ENCODE data around the gene SLC8A3.

DNA sequence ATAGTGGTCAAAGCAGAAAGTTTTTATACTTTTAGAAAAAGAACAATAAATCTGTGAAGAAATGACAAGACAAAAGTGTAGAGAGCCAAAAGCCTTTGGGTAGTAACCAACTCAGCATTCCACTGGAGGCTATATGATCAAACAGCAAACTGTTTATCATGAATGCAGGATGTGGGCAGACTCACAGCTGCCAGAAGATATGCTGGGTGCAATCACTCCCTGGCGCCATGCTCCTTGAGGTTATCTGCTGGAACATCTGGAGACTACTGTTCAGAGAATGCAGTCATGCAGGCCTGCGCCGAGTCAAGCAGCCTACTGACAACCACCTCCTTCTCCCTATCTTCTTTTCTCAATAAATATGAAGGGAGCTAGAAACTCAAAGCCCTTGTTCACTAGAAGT lies 49.0 kb upstream of the SLC8A3 start:
- no peak for TF ChIP-seq POLR2A (IDR thresholded peaks at IDR 0.05; ENCODE audit: insufficient read depth in 1 of 2, low read depth in 2 of 2, low read length in 2 of 2)
- no peak for TF ChIP-seq POLR2AphosphoS5 (IDR thresholded peaks at IDR 0.05; ENCODE audit: low read depth, low read length)
- TF ChIP-seq MAFK (conservative IDR thresholded peaks at IDR 0.05 in 1 of 2, IDR thresholded peaks at IDR 0.05 in 1 of 2; ENCODE audit: low read length in 2 of 2), result no peak
- TF ChIP-seq TBP (CRISPR knock-in tag; IDR thresholded peaks at IDR 0.05), result no peak
- no peak for TF ChIP-seq ZNF136 (CRISPR knock-in tag; IDR thresholded peaks at IDR 0.05; ENCODE audit: low read depth)
- no peak for TF ChIP-seq CTCF (CRISPR knock-in tag; IDR thresholded peaks at IDR 0.05)
